Measurements from ENCODE around the gene SCG5.

DNA sequence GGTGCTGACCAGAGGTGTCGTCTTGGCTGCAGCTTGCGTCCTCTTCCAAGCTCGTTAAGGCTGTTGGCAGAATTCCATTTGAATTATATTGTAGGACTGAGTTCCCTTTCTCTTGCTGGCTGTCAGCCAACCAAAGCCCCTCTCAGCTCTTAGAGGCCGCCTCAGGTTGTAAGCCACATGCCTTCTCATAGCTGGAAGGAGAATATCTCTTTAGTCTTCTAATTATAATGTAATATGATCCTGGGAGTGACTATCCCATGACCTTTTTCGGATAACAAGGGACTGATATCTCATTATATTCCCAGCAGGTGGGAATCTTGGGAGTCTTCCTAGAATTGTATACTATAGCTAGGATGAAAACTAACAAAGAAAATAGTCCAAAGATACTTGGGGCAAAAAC, 4.8 kb downstream of the SCG5 start:
- TF ChIP-seq, protein P1, sequence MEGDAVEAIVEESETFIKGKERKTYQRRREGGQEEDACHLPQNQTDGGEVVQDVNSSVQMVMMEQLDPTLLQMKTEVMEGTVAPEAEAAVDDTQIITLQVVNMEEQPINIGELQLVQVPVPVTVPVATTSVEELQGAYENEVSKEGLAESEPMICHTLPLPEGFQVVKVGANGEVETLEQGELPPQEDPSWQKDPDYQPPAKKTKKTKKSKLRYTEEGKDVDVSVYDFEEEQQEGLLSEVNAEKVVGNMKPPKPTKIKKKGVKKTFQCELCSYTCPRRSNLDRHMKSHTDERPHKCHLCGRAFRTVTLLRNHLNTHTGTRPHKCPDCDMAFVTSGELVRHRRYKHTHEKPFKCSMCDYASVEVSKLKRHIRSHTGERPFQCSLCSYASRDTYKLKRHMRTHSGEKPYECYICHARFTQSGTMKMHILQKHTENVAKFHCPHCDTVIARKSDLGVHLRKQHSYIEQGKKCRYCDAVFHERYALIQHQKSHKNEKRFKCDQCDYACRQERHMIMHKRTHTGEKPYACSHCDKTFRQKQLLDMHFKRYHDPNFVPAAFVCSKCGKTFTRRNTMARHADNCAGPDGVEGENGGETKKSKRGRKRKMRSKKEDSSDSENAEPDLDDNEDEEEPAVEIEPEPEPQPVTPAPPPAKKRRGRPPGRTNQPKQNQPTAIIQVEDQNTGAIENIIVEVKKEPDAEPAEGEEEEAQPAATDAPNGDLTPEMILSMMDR (conservative IDR thresholded peaks at IDR 0.05; ENCODE audit: low read length): no peak
- TF ChIP-seq EZH2phosphoT487 (IDR thresholded peaks at IDR 0.05; ENCODE audit: borderline replicate concordance): no peak
